Measurements from ENCODE around the gene ACOD1. TPM values are rescaled to one million over a fixed set of nuclear protein-coding genes. Genes with fewer than 3 reads are reported as not detected.

ACOD1 gene
- total and polyA plus RNA-seq, 2 of the 13 experiments (the other 11 are each of a cell fraction or from before 2014, with no cell fraction given), result not detected

- CTCF ChIA-PET (ENCODE audit: low intra/inter-chr PET ratio, low total read pairs), result no interaction called here
- Histone ChIP-seq H3K4me2 (ENCODE audit: low read depth, low read length) (no peak overlapping the region), H3K27me3 (ENCODE audit: control insufficient read depth in 1 of 2, insufficient read depth in 2 of 2, low read length in 2 of 2) (no peaks in the 10 kb centered on the region; a peak in 1 of 5 replicates), H3K4me3 (replicated peaks in 1 of 3; ENCODE audit: insufficient read depth in 1 of 3, low read depth in 2 of 3, low read length in 3 of 3) (no peak overlapping the region), H3K9ac (ENCODE audit: insufficient read depth, low read depth, low read length) (no peak overlapping the region), H3K79me2 (ENCODE audit: insufficient read depth, low read length) (no peaks in the 10 kb centered on the region), H3K36me3 (replicated peaks in 1 of 2; ENCODE audit: control insufficient read depth in 1 of 2, insufficient read depth in 2 of 2, low read length in 2 of 2) (no peaks in the 10 kb centered on the region), H3K9me3 (ENCODE audit: low read length) (no peaks in the 10 kb centered on the region), H4K20me1 (ENCODE audit: insufficient read depth, low read length) (no peaks in the 10 kb centered on the region), H3K4me1 (ENCODE audit: insufficient read depth, low read length) (no peaks in the 10 kb centered on the region), H2AFZ (ENCODE audit: low read length) (no peak overlapping the region), H3K27ac (ENCODE audit: extremely low read length, insufficient read depth, low read length) (no peak overlapping the region)
- TF ChIP-seq ZNF777 (CRISPR knock-in tag; IDR thresholded peaks at IDR 0.05) (no peak), CEBPB (IDR thresholded peaks at IDR 0.05; ENCODE audit: borderline replicate concordance, low read depth, low read length) (0 out of 2 replicates have a peak, but pooled peaks have one; percentile 7)
- POLR2A ChIA-PET, result no interaction called here
- no TSS peak for BruUV-seq (replicated peaks)
- ATAC-seq, result no peak
- intact Hi-C loops (cut with micrococcal nuclease; ENCODE audit: unreplicated experiment), result no loop called here
- in situ Hi-C loops (cut with HindIII; ENCODE audit: extremely low pct_ligation_motif_present, low pct_unique_long_range_greater_than_20kb), result no loop called here
- 0% methylated on average over 2 of the region's 2 CpGs for WGBS (ENCODE audit: low lambda C conversion rate)
- no peak for DNase-seq (ENCODE audit: low spot score)
- FAIRE-seq, result no peak
Measured at GRCh38 chr13:76950101-76950500, 1.8 kb downstream of the ACOD1 start.

DNA sequence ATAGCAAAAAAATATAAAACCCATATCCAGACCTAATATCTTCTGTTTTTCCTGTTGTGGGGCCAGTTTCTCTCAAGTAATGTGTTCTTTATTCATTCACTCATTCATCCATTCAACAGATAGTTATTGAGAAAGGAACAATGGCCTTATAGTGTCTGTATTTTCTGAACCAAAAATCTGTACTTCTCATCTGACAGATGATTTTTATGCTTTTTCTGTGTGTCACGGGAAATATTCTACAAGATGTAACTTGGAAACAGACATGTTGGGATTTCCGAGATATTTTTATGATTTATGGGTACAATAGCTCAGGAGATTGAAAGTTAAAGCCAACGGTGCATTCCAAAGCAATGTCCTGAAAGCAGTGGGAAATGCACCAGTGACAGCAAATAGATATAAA lies 5.7 kb downstream of the ACOD1 start:
- intact Hi-C loops (cut with micrococcal nuclease; ENCODE audit: unreplicated experiment), result no loop called here
- no TSS peak for BruUV-seq (replicated peaks)
- POLR2A ChIA-PET, result no interaction called here

More for the DNA sequence above, 5.7 kb downstream of the ACOD1 start:
- H3K27ac ChIP-seq (ENCODE audit: extremely low read length, insufficient read depth, low read length), result no peak overlapping the region
- no peaks in the 10 kb centered on the region for H4K20me1 ChIP-seq (ENCODE audit: insufficient read depth, low read length)
- ATAC-seq (no peak), FAIRE-seq (no peak), DNase-seq (ENCODE audit: low spot score) (no peak)
- H3K9ac ChIP-seq (ENCODE audit: insufficient read depth, low read depth, low read length), result no peak overlapping the region
- WGBS (ENCODE audit: low lambda C conversion rate), result 3% methylated on average over 3 of the region's 3 CpGs
- no peaks in the 10 kb centered on the region for H3K36me3 ChIP-seq (replicated peaks in 1 of 2; ENCODE audit: control insufficient read depth in 1 of 2, insufficient read depth in 2 of 2, low read length in 2 of 2)
- no peak overlapping the region for H3K4me2 ChIP-seq (ENCODE audit: low read depth, low read length)
- no peaks in the 10 kb centered on the region for H3K4me1 ChIP-seq (ENCODE audit: insufficient read depth, low read length)
- no peak overlapping the region for H2AFZ ChIP-seq (ENCODE audit: low read length)
- H3K4me3 ChIP-seq (replicated peaks in 1 of 3; ENCODE audit: insufficient read depth in 1 of 3, low read depth in 2 of 3, low read length in 3 of 3), result no peak overlapping the region
- no peaks in the 10 kb centered on the region; a peak in 1 of 5 replicates for H3K27me3 ChIP-seq (ENCODE audit: control insufficient read depth in 1 of 2, insufficient read depth in 2 of 2, low read length in 2 of 2)
- CTCF ChIA-PET (ENCODE audit: low intra/inter-chr PET ratio, low total read pairs), result no interaction called here
- no peaks in the 10 kb centered on the region for H3K79me2 ChIP-seq (ENCODE audit: insufficient read depth, low read length)
- in situ Hi-C loops (cut with HindIII; ENCODE audit: extremely low pct_ligation_motif_present, low pct_unique_long_range_greater_than_20kb), result no loop called here
- peaks cover 2% of the 10 kb centered on the region; the same call in 1 of the 2 replicates for H3K9me3 ChIP-seq (ENCODE audit: low read length)
- TF ChIP-seq ZBTB7A (CRISPR knock-in tag; IDR thresholded peaks at IDR 0.05), result no peak
- no peak for TF ChIP-seq ZNF597 (CRISPR knock-in tag; IDR thresholded peaks at IDR 0.05)
- TF ChIP-seq SMARCC2 (IDR thresholded peaks at IDR 0.05), result no peak
- TF ChIP-seq, protein P1, sequence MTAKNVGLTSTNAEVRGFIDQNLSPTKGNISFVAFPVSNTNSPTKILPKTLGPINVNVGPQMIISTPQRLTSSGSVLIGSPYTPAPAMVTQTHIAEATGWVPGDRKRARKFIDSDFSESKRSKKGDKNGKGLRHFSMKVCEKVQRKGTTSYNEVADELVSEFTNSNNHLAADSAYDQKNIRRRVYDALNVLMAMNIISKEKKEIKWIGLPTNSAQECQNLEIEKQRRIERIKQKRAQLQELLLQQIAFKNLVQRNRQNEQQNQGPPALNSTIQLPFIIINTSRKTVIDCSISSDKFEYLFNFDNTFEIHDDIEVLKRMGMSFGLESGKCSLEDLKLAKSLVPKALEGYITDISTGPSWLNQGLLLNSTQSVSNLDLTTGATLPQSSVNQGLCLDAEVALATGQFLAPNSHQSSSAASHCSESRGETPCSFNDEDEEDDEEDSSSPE (CRISPR knock-in tag; IDR thresholded peaks at IDR 0.05), result no peak
- TF ChIP-seq ZNF672 (CRISPR knock-in tag; IDR thresholded peaks at IDR 0.05), result no peak
